Vagina (tissue), 2 donors: ENCODE measurements around the gene EXO1.

Source experiments
- CTCF ChIP-seq, 3 experiments: fragments of 450-650 bp in 2 of 3; fragments of 200-600 bp in 1 of 3; sonication (generic) in 1 of 3; IDR thresholded peaks; one replicate each; pipeline ENCODE4 v1.5.1; 2017 to 2019; ENCODE audit warnings: antibody characterized with exemption in 3 of 3, mild to moderate bottlenecking in 2 of 3, moderate library complexity in 2 of 3
- POLR2A ChIP-seq, 2 donors: fragments of 450-650 bp; IDR thresholded peaks; one replicate each; pipeline ENCODE4 v1.6.1; 2017; ENCODE audit warnings: antibody characterized with exemption in 2 of 2, mild to moderate bottlenecking in 2 of 2, moderate library complexity in 2 of 2
- POLR2AphosphoS5 ChIP-seq, 2 donors: sonication (generic); formaldehyde crosslinking; IDR thresholded peaks; one replicate each; pipeline ENCODE4 v1.9.0; 2017; ENCODE audit warnings: antibody characterized with exemption in 2 of 2, mild to moderate bottlenecking in 2 of 2, low read depth in 1 of 2; ENCODE audit not compliant: insufficient read depth in 1 of 2

GRCh38 chr1:241870336-241870735, 22.3 kb downstream of the EXO1 start:
- TF ChIP-seq CTCF (IDR thresholded peaks at IDR 0.05) (no peak), POLR2A (IDR thresholded peaks at IDR 0.05) (no peak), POLR2AphosphoS5 (IDR thresholded peaks at IDR 0.05; ENCODE audit: insufficient read depth in 1 of 2, low read depth in 1 of 2) (no peak)
